Stimulated activated CD4-positive, alpha-beta T cell treated with anti-CD3 and anti-CD28 coated beads, Interleukin-2, amount 100 ng/mL, for 24 hours (primary cell): ENCODE measurements around the gene TSPAN5.

ENCODE experiments used
- DNase-seq, 2 donors: peaks; one replicate each; pipeline ENCODE4 v3.0.0-alpha.2; 2020

The TSPAN5 gene

GRCh38 chr4:98672583-98673287, 14.3 kb upstream of the TSPAN5 start:
- DNase-seq = no peak

GRCh38 chr4:98671131-98671530, 12.7 kb upstream of the TSPAN5 start:
- no peak for DNase-seq

- no peak for DNase-seq
Observed at GRCh38 chr4:98670186-98670585, 11.8 kb upstream of the TSPAN5 start.

GRCh38 chr4:98669577-98669976, 11.2 kb upstream of the TSPAN5 start:
- DNase-seq = no peak

GRCh38 chr4:98664959-98665358, 6.5 kb upstream of the TSPAN5 start:
- no peak for DNase-seq

GRCh38 chr4:98663226-98664006, 5.0 kb upstream of the TSPAN5 start:
- peak; percentile 68 to 74 for DNase-seq

GRCh38 chr4:98662626-98663225, 4.3 kb upstream of the TSPAN5 start:
- peak; percentile 34 to 51 for DNase-seq

GRCh38 chr4:98662055-98662453, 3.6 kb upstream of the TSPAN5 start:
- no peak for DNase-seq

- no peak for DNase-seq
Observed at GRCh38 chr4:98661371-98662054, 3.1 kb upstream of the TSPAN5 start.

GRCh38 chr4:98659741-98660462, 1.5 kb upstream of the TSPAN5 start:
- no peak for DNase-seq

- no peak for DNase-seq
Observed at GRCh38 chr4:98659106-98659592, 738 bp upstream of the TSPAN5 start.

GRCh38 chr4:98657531-98658286, 702 bp downstream of the TSPAN5 start:
- peak; percentile 55 to 58 for DNase-seq

GRCh38 chr4:98656886-98657285, 1.5 kb downstream of the TSPAN5 start:
- DNase-seq = no peak

- no peak for DNase-seq
Observed at GRCh38 chr4:98656443-98656842, 2.0 kb downstream of the TSPAN5 start.

GRCh38 chr4:98653890-98654867, 4.2 kb downstream of the TSPAN5 start:
- DNase-seq = no peak

- no peak for DNase-seq
Observed at GRCh38 chr4:98652996-98653395, 5.4 kb downstream of the TSPAN5 start.

GRCh38 chr4:98648602-98649001, 9.8 kb downstream of the TSPAN5 start:
- DNase-seq = no peak

- no peak for DNase-seq
Observed at GRCh38 chr4:98646422-98646821, 12.0 kb downstream of the TSPAN5 start.

- DNase-seq = no peak
Observed at GRCh38 chr4:98645527-98645926, 12.9 kb downstream of the TSPAN5 start.

GRCh38 chr4:98643755-98644154, 14.7 kb downstream of the TSPAN5 start:
- DNase-seq = no peak
